SHP77 (cell line): ENCODE results near the gene TBC1D9B.
A peak's percentile ranks its signal among the peaks of the same experiment; 100 is the strongest.
"Not testable (repeated sequence)": the region's sequence is repeated elsewhere in the genome, so short reads cannot be mapped to it uniquely, and the experiment has no call there.

Experiments used
- DNase-seq, 2 experiments: peaks; one replicate each; lab custom pipeline; 2025; lab: John Stamatoyannopoulos, UW

Gene TBC1D9B

DNA sequence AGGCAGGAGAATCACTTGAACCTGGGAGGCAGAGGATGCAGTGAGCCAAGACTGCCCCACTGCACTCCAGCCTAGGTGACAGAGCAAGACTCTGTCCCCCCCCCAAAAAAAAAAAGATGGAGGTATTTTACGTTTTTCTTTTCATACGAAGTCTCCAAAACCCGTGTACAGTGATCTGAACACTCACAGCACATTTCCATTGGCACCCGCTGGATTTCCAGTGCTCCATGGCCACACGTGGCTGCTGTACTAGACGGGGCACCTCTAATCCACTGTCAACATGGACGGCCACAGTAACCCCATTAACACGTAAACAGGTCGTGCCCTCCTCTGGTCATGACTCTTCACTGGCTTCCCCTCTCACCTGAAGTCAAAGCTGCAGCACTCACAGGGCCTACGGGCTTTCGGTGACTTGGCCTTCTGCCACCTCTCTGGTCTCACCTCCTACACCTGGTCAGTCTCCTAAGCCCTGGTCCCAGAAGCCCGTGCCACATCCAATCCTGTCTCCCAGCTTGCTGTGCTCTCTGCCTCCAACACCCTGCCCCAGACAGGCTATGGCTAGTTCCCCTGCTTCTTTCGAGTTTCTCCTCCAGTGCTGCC, 22.1 kb downstream of the TBC1D9B start:
- DNase-seq, result no peak

DNA sequence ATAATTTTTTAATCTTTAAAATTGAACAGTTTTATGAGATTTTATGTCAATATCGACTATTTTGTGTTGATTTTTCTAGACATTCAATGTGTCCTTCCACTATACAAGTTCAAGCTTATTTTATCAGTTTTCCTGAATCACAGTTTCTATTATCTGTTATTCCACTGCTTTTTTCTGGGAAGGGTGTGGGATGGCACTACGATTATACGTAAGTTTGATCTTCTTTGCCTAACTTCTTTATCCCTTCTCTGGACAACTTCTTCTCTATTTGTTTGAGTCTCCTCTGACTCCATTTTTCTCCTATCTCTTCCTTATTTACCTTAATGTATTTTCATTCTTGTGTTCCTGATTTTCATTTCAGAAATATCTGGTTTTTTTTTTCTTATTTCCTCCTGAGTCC, 24.5 kb downstream of the TBC1D9B start:
- DNase-seq, result no peak

- DNase-seq, result no peak
Observed at GRCh38 chr5:179882338-179882737, 25.4 kb downstream of the TBC1D9B start.

GRCh38 chr5:179880848-179881590, 26.7 kb downstream of the TBC1D9B start:
- no peak for DNase-seq

DNA sequence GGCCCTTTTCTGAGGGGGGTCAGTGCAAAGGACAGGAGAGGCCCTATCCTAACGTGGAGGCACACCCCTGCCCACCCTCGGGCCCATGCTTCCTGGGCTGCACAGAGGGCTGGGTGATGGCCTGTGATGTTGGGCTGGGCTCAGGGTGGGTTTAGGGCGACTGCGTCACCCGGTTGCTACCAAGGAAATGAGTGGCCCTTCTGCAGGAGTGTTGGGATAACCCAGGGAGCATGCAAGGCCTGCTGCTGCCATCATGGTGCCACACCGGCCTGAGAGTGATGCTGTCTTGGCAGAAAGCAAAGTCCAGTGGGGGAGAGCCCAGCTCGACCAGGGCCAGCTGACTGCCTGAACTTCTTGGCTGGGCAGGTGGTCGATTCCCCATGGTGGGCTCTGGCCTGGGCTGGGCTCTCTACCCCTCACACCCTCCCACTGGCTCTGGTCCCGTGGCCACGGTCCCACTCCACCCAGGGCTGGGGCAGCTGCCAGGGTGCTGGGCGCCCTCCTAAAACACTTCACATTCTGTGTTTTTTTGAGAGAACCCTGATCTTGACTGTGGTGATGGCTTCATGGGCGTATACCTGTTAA, 27.5 kb downstream of the TBC1D9B start:
- DNase-seq, result no peak

GRCh38 chr5:179879690-179880010, 28.0 kb downstream of the TBC1D9B start:
- no peak for DNase-seq

DNA sequence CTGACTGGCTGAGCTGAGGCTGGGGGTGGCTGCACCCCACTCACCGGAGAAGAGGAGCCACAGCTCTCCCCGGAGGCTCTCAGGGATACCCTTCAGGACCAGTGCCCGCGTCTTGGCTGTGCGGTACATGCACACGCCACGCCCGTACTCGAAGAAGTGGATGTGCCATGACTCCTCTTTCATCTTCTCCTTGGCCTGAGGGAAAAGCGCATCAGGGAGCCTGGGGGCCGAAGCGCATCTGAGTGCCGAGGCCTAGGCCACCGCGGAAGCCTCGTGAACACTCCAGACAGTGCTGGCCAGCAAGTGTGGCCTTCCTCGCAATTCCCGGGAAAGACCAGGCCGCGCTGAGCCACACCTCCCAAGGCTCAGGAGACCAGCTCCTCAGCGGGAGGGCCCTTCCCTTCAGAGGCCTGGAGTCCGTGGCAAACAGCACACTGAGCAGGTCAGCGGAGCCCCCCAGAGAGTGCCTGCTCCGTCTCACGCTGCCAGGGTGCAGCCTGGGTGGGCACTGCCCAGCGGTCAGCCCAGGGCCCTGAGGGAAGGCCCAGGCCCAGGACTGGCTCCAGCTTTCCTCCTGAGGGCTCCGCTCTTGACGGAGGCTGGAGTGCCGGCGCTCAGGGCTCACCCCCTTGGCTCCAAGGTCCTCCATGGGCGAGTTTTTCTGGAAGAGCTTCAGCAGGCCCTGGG, 28.6 kb downstream of the TBC1D9B start:
- no peak for DNase-seq

DNA sequence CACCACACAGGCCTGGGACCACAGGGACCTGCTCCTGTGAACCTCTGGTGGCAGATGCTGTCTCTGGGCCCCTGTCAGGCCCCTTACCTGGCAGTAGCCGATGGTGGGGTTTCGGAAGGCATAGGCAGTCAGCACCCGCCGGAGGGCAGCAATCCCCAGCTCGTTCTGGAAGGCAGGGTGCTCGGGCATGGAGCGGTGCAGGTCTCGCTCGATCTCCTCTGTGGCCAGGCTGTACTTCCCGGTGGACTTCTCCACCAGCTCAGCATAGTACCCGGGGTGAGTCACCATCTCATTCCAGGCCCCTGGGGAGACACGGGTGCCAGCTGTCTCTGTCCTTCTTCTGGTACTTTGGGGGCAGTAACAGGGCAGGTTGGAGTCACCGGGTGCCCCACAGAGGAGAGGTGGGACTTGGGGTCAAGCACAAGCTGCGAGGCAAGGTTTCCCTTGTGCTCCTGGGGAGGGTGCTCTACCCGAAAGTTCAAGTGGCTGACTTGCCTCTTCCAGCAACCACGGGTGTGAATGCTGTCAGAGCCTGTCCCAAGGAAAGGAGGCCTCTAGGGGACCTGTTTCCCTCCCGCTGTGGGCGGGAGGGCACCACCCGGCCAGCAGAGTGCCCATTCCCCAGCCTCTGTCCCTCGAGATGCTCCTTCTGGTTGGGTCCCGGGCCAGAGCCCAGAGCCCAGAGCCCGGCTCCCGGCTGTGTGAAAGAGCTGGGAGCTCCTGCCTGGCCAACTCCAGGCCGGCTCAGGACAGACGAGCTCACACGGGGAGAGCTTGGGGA, 29.3 kb downstream of the TBC1D9B start:
- no peak for DNase-seq

DNA sequence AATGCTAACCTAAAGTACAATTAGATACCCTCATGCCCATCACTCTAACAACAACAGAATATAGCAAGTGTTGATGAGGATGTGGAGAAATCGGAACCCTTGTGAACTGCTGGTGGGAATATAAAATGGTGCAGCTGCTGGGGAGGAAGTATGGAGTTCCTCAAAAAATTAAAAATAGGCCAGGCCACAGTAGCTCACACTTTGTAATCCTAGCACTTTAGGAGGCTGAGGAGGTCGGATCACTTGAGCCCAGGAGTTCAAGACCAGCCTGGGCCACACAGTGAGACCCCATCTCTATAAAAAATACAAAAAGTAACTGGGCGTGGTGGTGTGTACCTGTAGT, 31.1 kb downstream of the TBC1D9B start:
- DNase-seq, result no peak

DNA sequence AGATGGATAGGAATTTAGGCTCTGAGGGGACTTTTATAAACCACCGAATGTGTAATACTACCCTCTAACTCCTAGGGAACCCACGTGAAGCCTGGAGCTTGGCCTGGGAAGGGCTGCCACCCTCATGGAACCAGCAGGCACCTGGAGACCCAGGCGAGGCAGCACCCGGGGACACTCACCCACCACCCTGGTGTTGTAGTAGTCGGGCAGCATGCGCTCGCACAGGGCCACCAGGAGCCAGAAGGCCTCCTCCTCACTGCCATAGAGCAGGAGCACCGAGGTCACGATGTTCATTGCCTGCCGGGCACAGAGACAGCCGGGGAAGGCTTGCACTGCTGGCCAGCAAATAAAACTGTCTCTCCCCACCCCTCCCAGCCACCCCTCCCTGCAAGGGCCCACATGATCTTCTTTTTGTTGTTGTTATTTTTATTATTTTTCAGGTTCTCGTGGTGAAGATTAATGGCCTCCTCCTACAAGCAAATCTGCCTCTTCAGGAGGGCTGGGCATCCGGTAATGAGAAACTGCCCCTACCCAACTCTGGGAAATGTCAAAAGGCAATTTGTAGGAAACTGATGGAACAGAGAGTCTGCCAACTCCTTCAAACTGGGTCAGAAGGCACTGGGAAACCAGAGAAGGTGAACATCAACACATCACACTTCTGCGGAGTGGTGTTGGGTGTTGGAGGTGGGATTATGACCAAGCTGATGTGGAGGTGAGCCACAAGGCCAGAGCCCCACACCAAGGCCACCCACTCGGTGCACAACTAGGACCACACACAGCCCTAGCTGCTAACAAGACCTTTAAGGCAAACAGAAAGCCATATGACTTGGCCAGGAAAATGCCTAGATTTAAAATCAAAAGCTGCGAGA, 31.7 kb downstream of the TBC1D9B start:
- no peak for DNase-seq

- DNase-seq, result no peak
Observed at GRCh38 chr5:179874536-179875292, 33.0 kb downstream of the TBC1D9B start.

GRCh38 chr5:179874136-179874535, 33.6 kb downstream of the TBC1D9B start:
- no peak for DNase-seq

DNA sequence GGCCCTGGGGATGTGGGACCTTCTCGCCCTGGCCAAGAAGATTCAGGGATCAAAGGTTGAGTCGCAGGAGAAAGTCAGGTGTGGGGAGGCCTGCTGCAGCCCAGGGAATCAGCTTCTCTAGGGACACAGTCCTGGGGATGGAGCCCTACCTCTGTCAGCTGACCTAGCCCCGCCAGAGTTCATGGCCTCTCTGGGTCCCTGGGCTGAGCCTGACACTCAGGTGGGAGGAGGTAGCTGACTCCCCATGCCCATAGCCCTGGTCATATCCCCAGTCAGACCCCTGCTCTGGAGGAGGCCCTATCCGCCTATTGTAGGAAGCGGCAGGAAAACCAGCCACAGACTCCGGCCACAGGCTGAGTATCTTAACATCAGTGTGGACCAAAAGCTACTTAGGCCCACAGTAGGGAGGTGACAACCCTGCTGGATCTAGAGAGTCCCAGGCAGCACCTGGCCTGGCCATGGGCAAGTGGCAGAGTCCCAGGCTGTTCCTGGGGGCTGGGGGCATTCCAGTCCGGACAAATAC, 34.0 kb downstream of the TBC1D9B start:
- no peak for DNase-seq

DNA sequence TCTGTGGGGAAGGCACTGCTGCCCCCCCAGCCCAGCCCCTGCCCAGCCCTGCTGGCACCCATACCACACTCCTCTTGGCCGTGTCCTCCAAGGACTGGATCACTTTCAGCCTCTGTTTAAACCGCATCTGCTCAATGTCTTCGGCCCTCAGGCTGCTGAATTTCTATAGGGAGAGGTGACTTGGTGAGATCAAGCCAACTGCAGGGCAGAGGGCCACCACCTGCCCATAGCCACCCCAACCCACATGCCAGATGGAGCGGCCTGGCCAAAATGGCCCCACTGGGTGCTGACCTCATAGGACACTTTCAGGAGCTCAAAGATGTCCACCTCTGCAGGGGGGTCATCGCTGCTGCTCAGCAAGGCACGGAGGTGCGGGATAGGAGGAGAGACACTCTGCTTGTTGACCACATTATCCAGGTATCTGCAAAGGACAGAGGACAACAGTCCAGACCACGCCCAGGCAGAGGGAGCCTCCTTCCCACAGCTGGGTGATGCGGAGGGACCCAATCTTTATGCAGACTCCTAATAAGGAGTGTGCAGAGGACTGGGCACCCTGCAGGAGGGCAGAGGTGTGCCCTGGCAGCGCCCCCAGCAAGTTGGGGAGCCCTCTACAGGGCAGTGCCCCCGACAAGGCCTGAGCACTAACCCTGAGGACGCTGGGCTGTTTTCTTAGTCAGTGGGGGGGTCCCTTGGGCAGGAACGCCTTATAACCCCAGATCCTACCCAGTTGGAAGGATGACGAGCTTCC, 34.7 kb downstream of the TBC1D9B start:
- DNase-seq, result no peak

DNA sequence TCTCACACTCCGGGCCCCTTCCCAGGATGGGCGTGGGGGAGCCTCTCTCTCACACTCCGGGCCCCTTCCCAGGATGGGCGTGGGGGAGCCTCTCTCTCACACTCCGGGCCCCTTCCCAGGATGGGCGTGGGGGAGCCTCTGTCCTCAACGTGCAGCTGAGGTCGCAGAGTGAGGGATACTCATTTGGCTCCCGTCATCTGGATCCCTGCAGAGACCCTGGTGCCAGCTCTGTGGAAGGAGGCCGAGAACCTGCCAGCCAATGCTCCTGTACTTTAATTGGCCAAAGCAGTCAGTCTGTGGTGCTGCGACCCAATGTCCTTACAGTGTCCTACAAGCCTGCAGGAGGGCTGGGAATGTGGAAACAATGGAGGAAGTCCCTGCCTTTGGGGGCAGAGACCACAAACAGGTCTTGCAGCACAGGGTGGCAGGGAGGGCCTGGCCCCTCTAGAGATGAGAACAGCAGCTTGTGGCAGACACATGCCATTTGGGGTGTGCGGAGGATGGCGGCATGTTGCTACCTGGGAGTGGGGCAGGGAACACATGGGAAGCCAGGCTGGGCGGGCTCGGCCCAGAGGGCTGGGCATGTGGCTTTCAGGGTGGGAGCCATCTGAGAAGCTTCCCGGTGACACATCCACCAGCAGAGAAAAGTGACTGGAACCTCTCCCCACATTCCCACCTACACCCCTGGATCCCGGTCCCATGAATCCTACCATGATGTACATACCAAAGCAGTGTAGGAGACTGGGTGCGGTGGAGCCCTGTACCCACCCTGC, 35.5 kb downstream of the TBC1D9B start:
- no peak for DNase-seq

GRCh38 chr5:179871533-179871932, 36.2 kb downstream of the TBC1D9B start:
- DNase-seq, result not testable (repeated sequence)

DNA sequence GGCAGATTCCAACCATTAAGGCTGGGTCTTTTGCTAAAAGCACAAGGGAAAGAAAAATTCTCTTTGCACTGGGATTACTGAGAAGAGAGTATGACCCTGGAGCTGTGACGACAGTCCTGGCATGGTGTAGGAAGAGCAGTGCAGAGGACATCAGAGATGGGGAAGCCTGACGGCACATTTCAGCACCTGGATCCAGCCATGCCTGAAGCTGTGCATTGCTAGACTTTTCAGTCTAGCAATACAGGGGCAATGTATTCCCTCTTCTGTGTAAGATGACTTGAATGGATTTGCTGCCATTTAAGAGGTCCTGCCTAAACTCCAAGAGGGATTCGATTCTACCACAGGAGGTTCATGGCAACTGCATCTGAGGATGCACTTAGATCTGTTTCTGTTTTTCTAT, 36.7 kb downstream of the TBC1D9B start:
- no peak for DNase-seq

DNA sequence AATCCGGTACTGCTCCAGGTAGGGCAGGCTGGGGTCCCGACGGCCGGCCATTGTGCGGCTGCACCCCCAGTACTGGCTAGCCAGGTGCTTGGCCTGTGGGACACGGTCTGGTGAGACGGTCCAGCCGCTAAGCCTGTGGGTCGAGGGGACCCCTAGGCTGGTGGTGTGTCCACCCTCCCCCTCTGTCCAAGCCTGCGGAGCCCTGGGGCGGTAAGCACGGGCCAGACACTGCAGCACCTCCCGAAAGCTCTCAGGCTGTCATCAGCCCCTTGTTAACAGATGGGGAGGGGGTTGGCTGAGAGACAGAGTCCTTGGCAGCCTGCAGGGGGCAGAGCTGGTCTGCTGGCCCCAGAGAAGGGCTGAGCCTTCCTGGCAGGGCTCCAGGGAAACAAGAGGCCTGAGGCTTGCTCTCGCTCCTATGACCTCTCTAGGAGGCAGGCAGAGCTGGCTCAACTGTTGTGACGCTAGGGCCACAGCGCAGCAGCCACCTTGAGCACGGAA, 37.2 kb downstream of the TBC1D9B start:
- DNase-seq, result peak; percentile 69 to 81
